ACHN (cell line): Measurements from ENCODE around the gene DIAPH2.

Experiments
- DNase-seq: peaks from one replicate; pipeline ENCODE4 v3.0.0-alpha.2; 2015
- in situ Hi-C: cut with HindIII; loops from 2 replicates; pipeline ENCODE4 v1.10.0; 2017; ENCODE audit warnings: low sequenced_read_pairs, low pct_ligation_motif_present, low pct_unique_long_range_greater_than_20kb

The DIAPH2 gene

GRCh38 chrX:97000682-97001368, 316.2 kb downstream of the DIAPH2 start:
- in situ Hi-C loops = no loop called here
- no peak for DNase-seq

GRCh38 chrX:97006167-97006566, 321.5 kb downstream of the DIAPH2 start:
- in situ Hi-C loops = no loop called here

GRCh38 chrX:97009391-97009790, 324.7 kb downstream of the DIAPH2 start:
- DNase-seq = no peak
- in situ Hi-C loops = no loop called here

More at GRCh38 chrX:97006167-97006566, 321.5 kb downstream of the DIAPH2 start:
- DNase-seq = no peak

GRCh38 chrX:97011540-97011939, 326.9 kb downstream of the DIAPH2 start:
- in situ Hi-C loops = no loop called here
- DNase-seq = no peak

GRCh38 chrX:97016106-97016505, 331.5 kb downstream of the DIAPH2 start:
- DNase-seq = no peak
- in situ Hi-C loops = no loop called here

- no peak for DNase-seq
- in situ Hi-C loops = no loop called here
Observed at GRCh38 chrX:97021680-97022079, 337.0 kb downstream of the DIAPH2 start.

- DNase-seq = peak; percentile 6
- in situ Hi-C loops = no loop called here
Observed at GRCh38 chrX:97026406-97026805, 341.8 kb downstream of the DIAPH2 start.

GRCh38 chrX:97027384-97027922, 342.8 kb downstream of the DIAPH2 start:
- no peak for DNase-seq
- in situ Hi-C loops = no loop called here

GRCh38 chrX:97030463-97030862, 345.8 kb downstream of the DIAPH2 start:
- in situ Hi-C loops = no loop called here
- no peak for DNase-seq

GRCh38 chrX:97030947-97031346, 346.3 kb downstream of the DIAPH2 start:
- DNase-seq = no peak
- in situ Hi-C loops = no loop called here

GRCh38 chrX:97039363-97040029, 354.9 kb downstream of the DIAPH2 start:
- peak; percentile 4 for DNase-seq
- in situ Hi-C loops = no loop called here

- DNase-seq = no peak
- in situ Hi-C loops = no loop called here
Observed at GRCh38 chrX:97045470-97045869, 360.8 kb downstream of the DIAPH2 start.

GRCh38 chrX:97046867-97047266, 362.2 kb downstream of the DIAPH2 start:
- in situ Hi-C loops = no loop called here
- DNase-seq = no peak

- in situ Hi-C loops = no loop called here
- DNase-seq = no peak
Observed at GRCh38 chrX:97050392-97050791, 365.8 kb downstream of the DIAPH2 start.

- in situ Hi-C loops = no loop called here
- DNase-seq = no peak
Observed at GRCh38 chrX:97057349-97057909, 372.8 kb downstream of the DIAPH2 start.

- in situ Hi-C loops = no loop called here
- no peak for DNase-seq
Observed at GRCh38 chrX:97060020-97060419, 375.4 kb downstream of the DIAPH2 start.

GRCh38 chrX:97065066-97065465, 380.4 kb downstream of the DIAPH2 start:
- in situ Hi-C loops = no loop called here

GRCh38 chrX:97065973-97066372, 381.3 kb downstream of the DIAPH2 start:
- in situ Hi-C loops = no loop called here
- no peak for DNase-seq

More at GRCh38 chrX:97065066-97065465, 380.4 kb downstream of the DIAPH2 start:
- no peak for DNase-seq

GRCh38 chrX:97066381-97066780, 381.7 kb downstream of the DIAPH2 start:
- in situ Hi-C loops = no loop called here
- DNase-seq = no peak

GRCh38 chrX:97070346-97070745, 385.7 kb downstream of the DIAPH2 start:
- in situ Hi-C loops = no loop called here
- no peak for DNase-seq
